Renal cortex interstitium (tissue), 11 donors: ENCODE data around the gene CTNNBL1. TPM values are rescaled to one million over a fixed set of nuclear protein-coding genes. Genes with fewer than 3 reads are reported as not detected.
"Not testable (repeated sequence)": the region's sequence is repeated elsewhere in the genome, so short reads cannot be mapped to it uniquely, and the experiment has no call there.

Experiments
- DNase-seq, 11 donors: peaks; one replicate each; pipeline ENCODE4 v3.0.0-alpha.2; 2013; ENCODE audit warnings: low read depth in 9 of 11, low spot score in 4 of 11; ENCODE audit errors: extremely low read depth in 1 of 11
- polyA plus RNA-seq, 3 donors: library from polyadenylated mRNA; unstranded; fragments of 120-200 nt; gene quantifications; one replicate each; pipeline ENCODE4 v1.2.1, GENCODE V29; 2013; ENCODE audit not compliant: insufficient read length in 3 of 3

CTNNBL1 gene
- polyA plus RNA-seq, 3 donors: 47.7 to 51.4 (median 48.2) TPM

DNA sequence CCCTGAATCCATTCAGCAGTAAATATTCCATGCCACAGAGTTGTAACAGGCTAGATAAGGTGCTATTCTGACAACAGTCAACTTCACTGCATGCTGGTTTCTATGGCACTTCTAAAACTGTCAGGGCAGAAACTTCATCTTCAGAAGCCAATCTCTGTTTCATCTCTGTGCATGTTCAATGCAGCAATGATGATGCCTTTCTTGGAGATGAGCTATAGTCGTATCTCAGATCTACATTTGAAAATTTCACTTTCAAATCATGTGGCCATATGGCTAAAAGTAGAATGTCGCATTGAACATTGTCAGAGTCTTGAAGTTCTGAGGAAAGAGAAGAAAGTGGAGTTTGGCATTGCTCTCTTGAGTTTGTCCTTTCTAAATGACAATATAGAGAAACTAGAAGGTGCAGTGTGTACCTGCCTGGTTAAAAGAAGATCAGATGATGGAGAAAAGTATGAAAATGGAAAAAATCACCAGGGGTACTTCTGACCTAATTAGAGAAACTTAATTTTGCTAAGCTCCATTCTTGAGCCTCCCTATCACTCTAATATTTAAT is 160.1 kb downstream of the CTNNBL1 start:
- DNase-seq: no peak

DNA sequence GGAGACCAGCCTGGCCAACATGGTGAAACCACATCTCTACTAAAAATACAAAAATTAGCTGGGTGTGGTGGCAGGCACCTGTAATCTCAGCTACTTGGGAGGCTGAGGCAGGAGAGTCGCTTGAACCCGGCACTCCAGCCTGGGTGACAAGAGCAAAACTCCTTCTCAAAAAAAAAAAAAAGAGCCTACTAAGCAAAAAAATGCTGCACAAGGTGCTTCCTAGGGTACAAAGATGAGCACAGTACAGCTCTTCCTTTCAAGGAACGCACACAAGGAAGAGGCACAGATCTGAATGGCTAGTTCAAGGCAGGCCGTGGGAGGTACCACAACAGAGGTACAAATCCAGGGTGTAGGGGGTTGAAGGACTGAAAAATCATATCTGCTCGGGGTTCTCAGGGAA is 162.2 kb downstream of the CTNNBL1 start:
- not testable (repeated sequence) for DNase-seq

DNA sequence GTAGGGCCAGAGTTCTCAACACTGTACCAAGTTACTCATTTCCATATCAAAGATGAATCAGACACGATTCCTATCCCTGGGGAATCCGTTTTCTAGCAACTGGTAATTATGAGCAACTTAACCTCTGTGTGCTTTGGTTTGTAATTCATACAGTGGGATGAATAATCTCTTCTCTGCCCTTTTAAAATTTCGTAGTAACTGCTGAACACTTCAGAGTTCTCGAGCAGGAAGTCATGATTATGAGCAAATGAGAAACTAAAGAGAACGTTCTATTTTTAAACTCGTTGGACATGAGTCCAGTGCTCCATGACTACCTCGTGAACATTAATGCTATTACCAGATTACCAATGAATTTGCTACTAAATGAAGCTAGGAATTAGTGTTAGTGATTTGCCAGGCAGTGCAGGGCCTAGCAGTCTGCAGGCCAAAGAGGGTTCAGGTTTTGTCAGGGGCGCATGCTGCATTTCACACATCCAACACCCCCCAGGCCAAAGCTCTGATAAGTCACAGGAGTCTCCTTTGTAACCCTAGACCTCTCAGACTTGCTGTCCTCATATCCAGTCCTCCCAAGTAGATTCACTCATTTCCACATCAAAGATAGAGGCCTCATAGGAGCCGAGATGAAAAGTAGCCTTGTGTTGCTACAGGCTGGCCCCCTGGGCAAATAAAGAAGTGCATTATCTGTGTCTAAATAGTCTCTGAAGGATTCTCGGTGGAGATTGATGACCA is 163.3 kb downstream of the CTNNBL1 start:
- DNase-seq: no peak

DNA sequence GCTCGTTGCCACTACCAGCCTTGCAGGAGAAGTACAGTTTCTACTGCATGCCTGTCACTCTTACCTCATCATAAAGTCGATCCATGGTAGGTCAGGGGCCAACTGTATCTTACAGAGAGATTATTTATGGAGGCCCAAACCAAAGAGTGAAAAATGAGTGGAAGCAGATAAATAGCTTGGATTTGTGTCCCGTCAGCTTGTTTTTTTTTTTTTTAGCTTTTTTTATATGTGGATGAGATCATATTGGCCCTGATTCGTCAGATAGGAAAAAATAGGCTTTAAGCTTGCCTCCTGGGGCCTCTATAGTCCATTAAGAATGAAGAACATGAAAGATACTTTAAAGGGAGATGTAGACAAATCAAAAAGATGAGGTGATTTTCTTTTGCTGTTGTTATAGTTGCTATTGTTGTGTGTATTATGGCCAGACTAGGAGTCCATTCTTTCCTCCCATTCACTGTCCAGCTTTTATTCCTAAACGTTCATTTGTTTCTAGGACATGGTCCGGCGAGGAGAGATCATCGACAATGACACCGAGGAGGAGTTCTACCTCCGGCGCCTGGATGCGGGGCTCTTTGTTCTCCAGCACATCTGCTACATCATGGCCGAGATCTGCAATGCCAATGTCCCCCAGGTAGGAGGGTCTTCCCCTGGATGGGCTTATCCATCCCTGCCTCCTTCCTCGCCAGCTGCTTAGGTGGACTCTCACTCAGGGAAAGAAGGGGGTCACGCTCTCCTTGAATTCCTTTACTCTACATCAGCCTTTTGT is 165.8 kb downstream of the CTNNBL1 start:
- DNase-seq: no peak

DNA sequence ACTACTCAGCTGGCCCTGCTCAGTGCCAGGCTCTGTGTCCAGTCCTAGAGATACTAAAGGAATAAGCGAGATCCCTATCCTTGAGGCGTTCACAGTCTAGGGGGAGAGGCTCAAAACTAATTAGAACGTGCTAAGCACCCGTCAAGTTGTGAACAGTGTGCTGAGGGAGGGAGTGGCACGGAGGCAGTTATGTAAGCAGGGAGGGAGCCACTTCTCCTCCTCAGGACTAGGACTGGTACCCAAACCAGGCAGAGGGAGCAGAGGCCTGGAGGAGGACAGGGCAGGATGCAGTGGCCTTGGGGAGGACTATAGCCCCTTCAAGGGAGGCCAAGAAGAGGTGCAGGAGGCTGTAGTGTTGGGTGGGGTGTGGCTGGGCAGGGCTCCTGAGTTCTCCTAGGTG is 169.5 kb downstream of the CTNNBL1 start:
- no peak for DNase-seq

DNA sequence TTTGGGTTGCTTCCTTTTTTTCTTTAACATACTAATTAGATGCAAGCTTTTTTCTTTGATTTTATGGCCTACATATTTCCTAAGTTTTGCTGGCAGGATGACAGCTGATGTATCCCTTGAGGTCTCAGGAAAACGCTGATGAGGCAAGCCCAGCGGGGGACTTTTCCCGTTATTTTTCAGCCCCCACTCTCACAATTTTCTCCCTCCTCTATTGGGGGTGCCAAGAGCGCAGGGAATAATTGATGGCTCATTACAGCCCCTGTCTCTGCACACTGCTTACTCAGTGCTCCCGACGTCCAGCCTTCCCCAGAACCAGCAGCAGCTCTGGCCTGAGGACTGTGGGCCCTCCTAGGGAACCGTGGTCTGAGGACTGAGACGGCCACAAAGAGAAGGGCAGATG is 170.5 kb downstream of the CTNNBL1 start:
- peak in 4 of 11 donors; percentile 37 to 57 (median 46) for DNase-seq

DNA sequence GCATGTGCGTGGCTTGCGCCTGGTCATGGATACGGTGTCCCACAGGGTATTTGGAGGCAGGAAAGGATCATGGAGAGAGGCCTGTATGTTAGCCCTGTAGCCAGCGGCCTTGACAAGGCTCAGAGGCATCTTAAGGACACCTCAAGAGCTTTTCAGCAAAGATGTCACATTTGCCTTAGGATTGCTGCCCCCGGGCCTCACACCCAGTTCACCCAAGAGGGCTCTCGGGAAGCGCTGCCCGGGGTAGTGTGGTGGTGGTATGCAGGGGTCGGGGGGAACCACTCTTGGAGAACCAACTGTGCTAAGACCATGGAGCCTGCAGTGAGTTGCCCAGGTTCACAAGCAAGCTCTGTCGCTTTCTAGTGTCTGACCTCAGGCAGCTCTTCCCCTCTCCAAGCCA is 172.2 kb downstream of the CTNNBL1 start:
- no peak for DNase-seq

DNA sequence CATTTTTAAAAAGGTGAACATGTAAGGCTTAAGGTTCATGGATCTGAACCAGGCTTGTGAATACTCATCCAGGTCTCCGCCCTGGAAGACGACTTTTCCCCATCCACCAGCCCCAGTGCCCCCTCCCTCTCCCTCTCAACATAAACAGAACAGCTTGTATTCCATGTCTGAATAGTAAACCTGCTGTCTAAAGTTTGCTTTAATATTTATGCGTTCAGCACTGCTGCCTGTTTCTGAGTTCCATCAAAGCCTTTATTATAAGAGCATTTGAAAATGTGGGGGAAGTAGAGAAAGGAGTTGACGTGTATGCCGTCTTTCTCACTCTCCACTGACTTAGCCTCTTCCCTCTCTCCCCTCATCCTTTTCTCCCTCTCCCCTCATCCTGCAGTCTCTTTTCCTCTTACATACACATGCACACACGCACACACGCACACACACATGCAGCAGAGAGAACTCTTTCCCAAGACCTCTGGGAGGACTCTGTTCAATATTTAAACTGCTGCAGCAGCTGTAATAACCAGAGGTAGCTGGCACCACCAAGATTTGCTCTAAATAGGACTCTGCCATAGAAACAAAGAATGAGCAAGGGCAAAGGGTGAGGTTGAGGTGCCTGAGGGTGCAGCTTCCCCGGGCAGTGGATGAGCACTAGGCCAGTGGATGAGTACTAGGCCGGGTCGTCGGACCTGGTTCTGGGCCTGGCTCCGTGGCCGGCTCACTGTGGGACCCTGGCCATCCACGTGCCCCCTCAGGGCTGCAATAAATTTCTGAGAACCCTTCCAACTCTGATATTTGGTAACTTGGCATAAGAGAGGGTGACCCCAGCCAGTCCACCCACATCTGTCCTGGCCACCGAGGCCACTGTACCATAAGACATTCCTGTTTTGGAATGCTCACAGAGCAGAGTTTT is 173.7 kb downstream of the CTNNBL1 start:
- DNase-seq: no peak

DNA sequence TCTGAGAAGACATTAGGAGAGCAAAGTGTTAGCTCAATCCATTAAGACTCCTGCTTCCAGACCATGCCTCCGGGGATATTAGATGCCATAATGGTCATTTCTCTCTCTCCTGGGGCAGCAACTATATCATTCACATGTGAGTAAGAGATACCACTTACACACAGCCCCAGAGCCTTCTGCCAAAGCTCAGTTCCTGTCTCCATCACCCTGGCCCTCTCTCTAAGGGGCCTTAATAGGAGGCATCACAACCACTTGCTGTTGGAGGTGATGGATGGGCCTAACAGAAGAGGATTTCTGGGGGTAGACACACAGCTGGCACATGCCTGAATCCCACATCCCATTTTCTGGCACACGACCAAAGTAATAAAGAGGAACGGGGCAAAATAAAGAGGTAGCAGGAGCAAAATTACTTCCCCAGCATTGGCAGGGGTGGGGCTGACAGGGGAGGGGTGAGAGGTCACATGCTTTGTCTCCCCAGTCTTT is 175.1 kb downstream of the CTNNBL1 start:
- DNase-seq: no peak

DNA sequence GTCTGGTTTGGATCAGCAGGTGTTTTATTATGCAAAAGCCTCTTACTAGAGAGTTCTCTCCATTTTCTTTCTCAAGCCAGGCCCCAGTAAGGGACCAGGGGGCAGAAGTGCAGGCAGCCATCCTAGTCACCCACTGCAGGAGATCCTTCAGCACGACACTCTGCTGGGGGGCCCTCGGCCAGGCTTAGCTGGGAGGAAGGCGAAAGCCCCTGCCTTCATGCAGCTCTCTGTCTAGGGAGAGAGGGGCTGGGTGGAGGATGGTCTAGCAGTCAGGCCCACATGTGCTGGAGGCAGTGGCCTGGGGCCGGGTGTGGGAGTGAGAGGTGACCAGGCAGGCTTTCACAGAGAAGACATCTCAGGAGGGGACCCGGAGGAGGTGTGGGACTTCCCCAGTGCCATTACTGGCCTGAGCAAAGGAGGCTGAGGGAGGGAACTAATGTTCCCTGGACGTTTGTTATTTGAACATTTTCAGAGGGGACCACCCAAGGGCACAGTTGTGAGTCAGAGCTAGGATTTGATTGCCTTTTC is 175.6 kb downstream of the CTNNBL1 start:
- DNase-seq: no peak

DNA sequence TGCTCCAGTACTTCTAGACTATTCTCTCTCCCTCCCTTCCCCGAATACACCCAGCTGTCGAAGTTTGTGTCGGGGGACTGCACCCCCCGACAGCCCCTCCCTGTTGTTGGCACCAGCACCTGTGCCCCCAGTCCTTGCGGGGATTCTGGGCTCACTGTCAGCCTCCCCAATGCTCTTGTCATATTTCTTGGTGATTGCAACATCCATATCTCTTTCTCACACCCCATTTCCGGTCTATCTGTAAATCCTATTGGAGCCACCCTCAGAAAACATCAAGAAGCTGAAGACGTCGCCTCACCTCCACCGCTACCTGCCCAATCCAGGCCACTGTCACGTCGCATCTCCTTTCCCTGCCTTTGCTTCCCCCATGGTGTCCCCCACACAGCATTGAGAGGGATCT is 176.5 kb downstream of the CTNNBL1 start:
- no peak for DNase-seq

DNA sequence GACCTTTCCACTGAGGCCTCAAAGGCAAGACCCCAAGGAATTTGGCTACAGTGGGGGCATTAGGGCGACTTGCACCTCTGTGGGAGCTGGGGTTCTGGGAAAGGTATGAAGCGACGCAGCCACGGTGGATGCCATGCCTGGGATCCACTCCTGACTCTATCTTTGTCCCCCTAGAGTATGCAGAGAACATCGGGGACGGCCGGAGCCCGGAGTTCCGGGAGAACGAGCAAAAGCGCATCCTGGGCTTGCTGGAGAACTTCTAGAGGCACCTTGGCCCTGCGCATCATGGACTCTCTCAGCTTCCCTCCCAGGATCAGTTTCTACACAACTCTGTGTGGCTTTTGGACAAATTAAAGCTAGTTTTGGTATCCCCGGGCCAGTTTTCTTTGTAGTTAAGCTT is 177.9 kb downstream of the CTNNBL1 start:
- no peak for DNase-seq

DNA sequence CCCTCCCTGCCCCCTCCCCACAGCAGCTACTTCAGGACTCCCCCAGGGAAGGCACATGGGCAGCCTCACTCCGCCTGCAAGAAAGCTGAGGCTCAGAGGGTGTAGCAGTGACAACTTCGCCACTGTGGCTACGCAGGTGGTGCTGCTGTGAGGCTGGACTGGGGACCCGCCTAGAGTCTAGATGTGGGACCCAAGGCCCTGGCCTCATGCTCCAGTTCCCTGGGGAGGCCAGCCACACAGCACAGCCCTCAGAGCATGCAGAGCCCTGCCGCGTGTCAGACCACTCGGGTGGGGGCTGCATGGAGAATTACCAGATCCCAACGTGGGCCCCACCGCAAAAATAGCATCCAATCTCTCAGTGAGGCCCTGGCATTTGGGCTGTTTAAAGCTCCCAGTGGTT is 178.3 kb downstream of the CTNNBL1 start:
- no peak for DNase-seq

DNA sequence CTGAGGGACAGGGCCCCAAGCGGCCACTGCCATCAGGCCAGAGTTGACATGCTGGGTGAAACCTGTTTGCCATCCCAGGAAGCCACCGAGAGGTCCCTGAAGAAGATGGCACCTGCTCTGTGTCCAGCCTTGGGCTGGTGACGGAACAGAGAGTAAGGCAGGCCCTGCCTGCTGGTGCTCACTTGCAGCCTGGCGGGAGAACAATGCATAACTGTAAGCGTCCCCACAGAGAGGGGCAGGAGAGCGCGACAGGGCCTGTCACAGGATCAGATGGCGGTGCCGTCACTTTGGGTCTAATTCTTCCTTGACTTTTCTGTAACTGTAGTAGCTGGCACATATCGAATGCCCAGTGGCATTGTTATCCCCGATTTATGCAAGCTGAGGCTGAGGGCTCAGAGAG is 180.1 kb downstream of the CTNNBL1 start:
- no peak for DNase-seq

DNA sequence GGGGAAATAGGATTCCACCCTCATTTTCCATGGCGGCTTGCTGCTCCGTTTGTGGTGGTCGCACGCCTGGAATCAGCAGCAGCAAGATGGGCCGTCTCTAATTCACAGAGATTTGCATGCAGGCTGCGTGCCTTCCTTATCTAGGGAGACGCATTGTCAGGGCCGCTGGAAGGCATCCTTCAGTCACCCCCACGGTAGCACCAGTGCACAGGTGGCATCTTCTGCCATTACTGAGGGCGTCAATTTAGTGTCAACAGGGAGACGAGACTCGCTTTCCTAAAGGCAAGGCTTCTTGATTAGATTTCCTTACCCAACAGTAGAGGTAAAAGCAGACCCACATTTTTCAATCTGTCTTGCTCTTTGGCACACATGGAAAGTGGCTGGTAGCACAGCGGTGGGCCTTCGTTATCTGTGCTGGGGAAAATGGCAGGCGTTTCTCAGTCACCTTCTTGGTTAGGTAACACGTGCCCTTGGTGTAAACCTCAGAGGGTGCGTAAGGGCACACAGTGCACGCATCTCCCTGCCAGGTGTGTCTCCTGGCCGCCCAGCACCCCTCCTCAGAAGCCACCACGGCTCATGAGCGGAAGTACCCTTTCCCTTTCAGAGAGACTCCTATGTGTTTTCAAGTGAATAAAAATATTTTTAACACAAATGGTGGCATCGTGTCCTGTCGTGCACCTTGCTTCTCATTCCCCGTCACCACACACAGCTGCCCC is 181.8 kb downstream of the CTNNBL1 start:
- no peak for DNase-seq

DNA sequence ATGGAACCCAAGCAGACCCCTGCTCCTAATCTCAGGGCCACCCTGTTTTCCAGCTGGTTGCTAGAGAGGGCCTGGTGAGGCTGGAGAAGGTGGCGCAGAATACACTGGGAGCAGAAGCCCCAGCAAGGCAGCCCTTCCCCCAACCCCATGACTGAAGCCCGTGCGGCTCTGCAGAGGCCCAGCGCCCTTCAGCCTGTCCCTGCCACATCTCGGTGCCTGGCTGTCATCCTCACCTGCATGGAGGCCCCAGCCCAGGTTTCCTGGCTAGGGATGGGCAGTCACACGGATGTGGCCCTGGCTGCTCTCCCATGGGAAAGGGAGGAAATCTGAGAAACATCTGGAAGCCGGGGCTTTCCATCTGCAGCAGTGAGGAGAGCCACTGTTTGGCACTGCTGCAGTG is 183.0 kb downstream of the CTNNBL1 start:
- no peak for DNase-seq

DNA sequence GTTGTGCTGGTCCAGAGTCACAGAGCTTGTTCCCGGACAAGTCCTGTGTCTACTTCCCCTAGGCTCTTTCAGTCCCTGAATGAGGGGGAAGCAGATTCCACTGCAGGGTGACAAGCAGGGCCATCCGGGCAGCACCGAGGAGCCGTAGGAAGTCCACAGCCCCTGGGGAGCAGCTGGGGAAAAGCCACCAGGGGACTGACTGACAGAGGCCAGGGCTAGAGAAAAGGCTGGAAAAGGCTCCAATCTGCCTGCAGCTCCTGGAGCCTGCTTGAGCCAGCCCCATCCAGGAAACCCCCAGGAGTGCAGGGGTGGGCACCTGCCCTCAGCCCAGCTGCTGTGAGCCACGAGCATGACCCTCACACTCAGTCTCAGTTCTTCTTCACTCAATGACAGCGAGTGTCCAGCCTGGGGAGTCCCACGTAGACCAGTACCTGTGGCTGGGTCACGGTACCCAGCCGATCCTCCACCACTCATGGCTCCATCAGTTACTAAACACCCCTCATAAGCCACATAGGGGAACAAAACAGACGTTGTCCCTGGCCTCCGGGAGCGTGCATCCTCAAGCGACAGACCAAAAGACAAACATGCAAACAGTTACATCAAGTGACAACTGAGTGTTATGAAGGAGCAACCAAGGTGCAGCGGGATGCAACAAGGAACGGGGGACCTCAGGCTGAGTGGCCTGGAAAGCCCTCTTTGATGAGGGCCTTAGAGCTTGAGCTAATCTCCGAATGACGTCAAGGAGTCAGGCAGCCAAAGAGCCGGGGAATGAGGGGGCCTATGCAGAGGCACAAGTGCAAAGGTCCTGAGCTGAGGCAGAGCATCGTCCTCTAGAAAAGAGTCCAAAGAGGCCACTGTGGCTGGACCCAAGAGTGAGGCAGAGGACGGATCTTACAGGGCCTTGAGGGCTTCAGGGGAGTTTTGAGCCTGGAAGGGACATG is 184.3 kb downstream of the CTNNBL1 start:
- no peak for DNase-seq
